HG03139 (cell line): ENCODE measurements around the gene ZNF865.

Experiments used
- ATAC-seq: cut with Tn5 transposase; IDR thresholded peaks from one replicate; pipeline ENCODE4 v1.9.1; 2021; ENCODE audit not compliant: unreplicated experiment

Gene ZNF865

DNA sequence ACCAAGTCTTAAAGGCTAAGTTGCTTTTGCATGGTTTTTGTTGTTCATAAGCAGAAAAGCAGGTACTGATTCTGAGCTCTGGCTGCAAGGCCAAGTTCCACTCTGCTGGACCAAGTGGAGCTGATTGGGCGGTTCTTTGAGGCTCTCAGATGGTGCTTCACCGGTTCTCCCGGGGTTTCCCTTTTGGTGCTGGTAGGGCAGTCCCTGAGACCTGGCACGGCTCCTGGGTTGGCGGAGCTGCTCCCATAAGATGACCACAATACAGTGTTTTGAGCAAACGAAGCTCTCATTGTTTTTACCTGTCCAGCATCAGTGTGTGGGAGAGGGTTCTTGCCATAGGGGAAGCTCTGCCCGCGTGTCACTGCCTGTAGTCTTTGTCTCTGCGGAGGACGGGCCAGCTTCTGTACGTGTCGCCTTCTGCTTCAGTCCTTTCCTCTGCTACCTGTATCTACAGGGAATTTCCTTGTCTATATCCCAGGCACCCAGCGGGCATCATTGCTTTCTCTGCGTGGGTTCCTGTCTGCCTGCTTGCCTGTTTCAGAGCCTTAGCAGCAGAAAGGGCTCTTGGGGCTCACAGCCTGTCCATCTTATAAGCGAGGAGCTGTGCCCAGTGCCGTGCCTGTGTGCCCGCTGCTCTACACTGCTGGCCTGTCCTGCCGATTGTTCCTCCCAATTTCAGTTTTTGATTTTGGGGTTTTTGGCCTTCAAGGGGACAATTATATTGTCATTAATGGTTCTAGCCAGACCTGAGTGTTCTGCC lies 51.7 kb downstream of the ZNF865 start:
- ATAC-seq: no peak

- ATAC-seq: no peak
Observed at GRCh38 chr19:55658846-55659459, 53.5 kb downstream of the ZNF865 start.

DNA sequence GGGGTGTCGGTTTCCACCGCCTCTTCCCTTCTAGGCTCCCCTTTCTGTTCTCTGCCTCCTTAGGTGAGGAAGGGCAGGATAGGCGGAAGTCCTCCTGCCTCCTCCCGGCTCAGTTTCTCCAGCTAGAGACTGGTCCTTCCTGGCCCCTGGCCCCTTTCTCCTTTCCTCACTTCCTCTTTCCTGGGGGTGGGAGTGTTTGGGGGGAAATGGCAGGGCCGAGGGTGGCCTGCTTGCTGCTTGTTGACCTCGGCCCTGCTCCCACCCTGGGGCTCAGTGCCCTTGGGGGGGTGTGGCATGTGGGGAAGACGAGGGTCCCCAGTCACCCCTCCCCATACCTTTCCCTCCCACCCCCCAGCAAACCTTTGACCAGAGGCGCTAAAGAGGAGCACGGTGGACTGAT lies 54.4 kb downstream of the ZNF865 start:
- ATAC-seq: no peak

- ATAC-seq: no peak
Observed at GRCh38 chr19:55660404-55660803, 55.0 kb downstream of the ZNF865 start.

DNA sequence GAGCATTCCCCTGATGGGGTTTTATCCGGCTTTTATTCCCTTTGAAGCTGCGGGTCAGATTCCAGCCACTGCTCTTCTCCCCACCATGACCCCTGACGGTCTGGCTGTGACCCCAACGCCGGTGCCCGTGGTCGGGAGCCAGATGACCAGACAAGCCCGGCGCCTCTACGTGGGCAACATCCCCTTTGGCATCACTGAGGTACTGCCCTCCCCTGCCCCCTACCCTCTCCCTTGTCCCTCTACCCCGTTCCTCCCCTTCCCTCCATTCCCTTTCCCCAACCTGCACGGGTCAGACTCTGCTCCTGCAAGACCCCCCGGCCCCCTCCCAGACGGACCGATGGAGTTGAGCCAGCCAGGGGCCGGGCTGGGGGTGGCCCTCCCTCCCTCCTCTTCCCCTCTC lies 55.5 kb downstream of the ZNF865 start:
- no peak for ATAC-seq

- no peak for ATAC-seq
Observed at GRCh38 chr19:55661826-55662225, 56.4 kb downstream of the ZNF865 start.

DNA sequence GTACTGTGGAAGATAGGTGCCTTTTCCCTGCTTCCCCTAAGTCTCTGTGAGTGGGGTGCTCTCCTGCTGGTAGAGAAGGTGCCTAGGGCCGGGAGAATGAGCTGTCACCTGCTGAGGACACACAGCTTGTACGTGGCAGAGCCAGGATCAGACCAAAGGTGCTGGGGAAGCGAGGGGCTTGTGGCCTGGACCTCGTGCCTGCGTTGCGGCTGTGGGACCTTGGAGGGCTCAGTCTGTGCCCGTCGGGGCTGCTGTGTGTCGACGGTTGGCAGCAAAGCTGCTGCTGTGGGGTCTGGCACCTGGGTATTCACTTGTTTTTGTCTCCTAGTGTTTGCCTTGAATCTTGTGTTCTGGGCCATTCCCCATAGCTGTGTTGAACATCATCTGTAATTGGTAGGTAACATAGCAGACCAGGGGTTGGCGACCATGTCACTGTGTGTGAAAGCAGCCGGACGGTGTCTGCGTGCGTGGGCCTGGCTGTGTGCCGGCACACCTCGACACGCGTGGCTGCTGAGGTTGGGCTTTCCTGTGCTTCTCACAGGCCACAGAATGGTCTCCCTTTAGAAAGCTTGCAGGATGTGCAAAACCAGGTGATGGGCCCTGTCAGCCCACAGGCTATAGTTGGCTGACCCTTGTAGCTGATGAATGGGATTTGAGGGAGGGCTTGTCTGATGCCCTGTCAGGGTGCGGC lies 58.5 kb downstream of the ZNF865 start:
- ATAC-seq: no peak

DNA sequence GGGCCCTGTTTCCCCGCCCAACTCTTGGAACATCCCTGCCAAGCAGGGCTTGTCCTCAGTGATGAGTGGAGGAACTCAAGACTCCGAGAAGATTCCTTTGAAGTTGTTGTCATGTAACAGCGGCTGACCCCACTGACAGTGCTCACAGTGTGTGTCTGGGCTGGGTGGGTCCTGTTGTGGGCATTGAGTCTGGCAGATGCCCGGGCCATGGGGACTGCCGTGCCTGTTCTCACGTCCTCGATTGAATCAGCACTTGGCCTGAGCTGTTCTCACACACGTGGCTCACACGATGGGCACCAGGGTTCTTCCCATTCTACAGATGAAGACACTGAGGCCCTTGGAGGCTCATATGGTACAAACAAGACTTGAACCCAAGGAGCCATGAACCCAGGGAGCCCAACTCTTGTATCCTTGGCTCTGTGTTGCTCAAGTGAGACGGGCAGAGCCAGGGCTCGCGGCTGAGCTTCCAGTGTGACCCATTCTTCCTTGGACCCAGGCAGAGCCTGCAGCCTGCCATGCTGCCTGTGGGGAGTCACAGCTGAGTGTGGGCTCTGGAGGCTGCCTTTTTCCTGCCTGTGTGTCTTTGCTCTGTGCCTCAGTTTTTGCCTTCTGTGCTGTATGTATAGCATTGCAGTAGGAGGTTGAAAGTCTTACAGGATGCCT lies 61.0 kb downstream of the ZNF865 start:
- no peak for ATAC-seq
